ENCODE data around the gene DHX30. TPM values are rescaled to one million over a fixed set of nuclear protein-coding genes. Genes with fewer than 3 reads are reported as not detected.

DHX30 gene
- total and polyA plus RNA-seq, 2 of the 8 experiments (the other 6 are each of a cell fraction or from before 2014, with no cell fraction given), result 82.4 to 97.9 TPM

DNA sequence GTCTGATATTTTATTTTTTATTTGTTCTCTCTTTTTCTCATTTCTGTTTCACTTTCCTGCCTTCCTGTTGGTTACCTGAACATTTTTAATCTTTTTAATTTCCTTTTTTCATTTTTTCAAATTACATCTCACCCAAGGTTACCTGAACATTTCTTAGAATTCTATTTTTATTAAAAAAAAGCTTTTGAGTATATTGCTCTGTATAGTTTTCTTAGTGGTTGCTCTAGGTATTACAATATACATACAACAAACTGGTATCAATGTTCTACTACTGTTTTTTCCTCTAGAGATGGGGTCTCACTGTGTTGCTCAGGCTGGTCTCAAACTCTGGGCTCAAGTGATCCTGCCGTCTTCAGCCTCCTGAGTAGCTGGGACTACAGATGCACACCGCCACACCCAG lies 79.4 kb downstream of the DHX30 start:
- no peak for FAIRE-seq
- Histone ChIP-seq H2BK5ac (ENCODE audit: low read depth, low read length) (no peak overlapping the region), H2BK20ac (ENCODE audit: low read length) (no peak overlapping the region), H3K4me2 (ENCODE audit: insufficient read depth in 1 of 2, low read depth in 2 of 2, low read length in 2 of 2) (no peak overlapping the region), H2BK15ac (ENCODE audit: low read length) (no peak overlapping the region), H3K14ac (ENCODE audit: insufficient read length) (no peak overlapping the region), H3K9ac (replicated peaks in 1 of 4; ENCODE audit: extremely low read depth in 1 of 4, low read depth in 3 of 4, low read length in 3 of 4) (no peak overlapping the region), H4K5ac (ENCODE audit: insufficient read length, low read depth, low read length) (no peak overlapping the region), H3K4me1 (replicated peaks in 1 of 4; ENCODE audit: control insufficient read depth in 3 of 4, insufficient read depth in 4 of 4, low read length in 3 of 4) (no peaks in the 10 kb centered on the region), H2AK5ac (ENCODE audit: low read depth, low read length) (no peak overlapping the region), H3K79me1 (ENCODE audit: low read depth, low read length) (no peaks in the 10 kb centered on the region), H3K9me3 (ENCODE audit: insufficient read depth in 2 of 2, low read depth in 1 of 2, low read length in 1 of 2) (no peaks in the 10 kb centered on the region; a peak in 1 of 4 replicates), H4K20me1 (replicated peaks in 1 of 2; ENCODE audit: control insufficient read depth in 1 of 2, insufficient read depth in 2 of 2, low read length in 2 of 2) (no peaks in the 10 kb centered on the region), H3K23ac (ENCODE audit: insufficient read length) (no peak overlapping the region), H3K4ac (replicated peaks; ENCODE audit: insufficient read length, low read depth, low read length) (no peak overlapping the region), H2AFZ (ENCODE audit: low read length) (no peak overlapping the region), H3K56ac (replicated peaks; ENCODE audit: insufficient read length, low read depth, low read length) (no peak overlapping the region), H4K91ac (replicated peaks; ENCODE audit: insufficient read length, low read length) (no peak overlapping the region), H4K8ac (ENCODE audit: extremely low read depth, insufficient read depth, low read length) (no peak overlapping the region), H2BK120ac (replicated peaks; ENCODE audit: low read depth, low read length) (no peak overlapping the region), H2BK12ac (ENCODE audit: low read depth, low read length) (no peak overlapping the region), H3K4me3 (ENCODE audit: extremely low read depth in 1 of 4, insufficient read depth in 2 of 4, low read depth in 3 of 4, low read length in 4 of 4) (no peak overlapping the region), H3K36me3 (ENCODE audit: control insufficient read depth in 2 of 4, insufficient read depth in 4 of 4, low read length in 3 of 4) (0 out of 8 replicates have a peak, but pooled peaks cover 0 to 3% (median 0%) of the 10 kb centered on the region in 4 experiments), H3K18ac (ENCODE audit: extremely low read depth, low read length) (no peak overlapping the region), H3K79me2 (ENCODE audit: control insufficient read depth in 1 of 2, insufficient read depth in 2 of 2, low read length in 2 of 2) (peaks cover 0 to 5% of the 10 kb centered on the region in 2 experiments; a peak in 1 of 4 replicates), H3K23me2 (ENCODE audit: low read depth, low read length) (no peaks in the 10 kb centered on the region), H3K27ac (ENCODE audit: low read depth, low read length) (no peak overlapping the region), H3K27me3 (replicated peaks in 1 of 4; ENCODE audit: control insufficient read depth in 3 of 4, extremely low read depth in 1 of 4, insufficient read depth in 3 of 4, low read length in 3 of 4) (no peaks in the 10 kb centered on the region)
- WGBS, 2 experiments (ENCODE audit: extremely low coverage in 1 of 2, insufficient coverage in 1 of 2, insufficient read length in 1 of 2, insufficient replicate concordance in 2 of 2, low coverage in 1 of 2, low lambda C conversion rate in 2 of 2, missing lambda C conversion rate in 1 of 2), result 96% methylated on average over 2 of the region's 2 CpGs; no CpG with 5 or more reads in 1 of the 2 experiments
- no peak for TF ChIP-seq CREB1 (IDR thresholded peaks at IDR 0.05)
- DNase-seq (ENCODE audit: low read depth in 1 of 2, low spot score in 2 of 2), result no peak
- ChIA-PET POLR2A (ENCODE audit: partially characterized antibody) (interaction anchor here (0.6 to 1.3 kb wide), 2 partner anchors 11 to 618 kb away, joined by 3 read pairs; no protein-coding TSS in a partner anchor), CTCF (ENCODE audit: partially characterized antibody) (interaction anchor here (0.6 to 3.8 kb wide), 7 partner anchors 9 to 108 kb away, joined by 3 to 21 read pairs (median 5); no protein-coding TSS in a partner anchor)
